GM12874 (cell line): ENCODE results near the gene ACAP1.

ENCODE experiments used
- CTCF ChIP-seq: IDR thresholded peaks from 2 replicates; pipeline ENCODE4 v1.5.1; 2011; ENCODE audit warnings: low read depth, mild to moderate bottlenecking, control low read depth, low read length, moderate library complexity; ENCODE audit not compliant: insufficient read depth

Gene ACAP1

GRCh38 chr17:7313890-7314718 is 22.2 kb upstream of the ACAP1 start:
- no peak for TF ChIP-seq CTCF

GRCh38 chr17:7314719-7315569 is 21.4 kb upstream of the ACAP1 start, which contains the start of gene GPS2:
TSS of gene GPS2 (minus strand) at chr17:7315360. CDS start at chr17:7315052, 308 bp downstream.
- no peak for TF ChIP-seq CTCF

GRCh38 chr17:7315570-7316235 is 20.6 kb upstream of the ACAP1 start:
- no peak for TF ChIP-seq CTCF

GRCh38 chr17:7317161-7317803 is 19.0 kb upstream of the ACAP1 start:
- TF ChIP-seq CTCF: no peak

- no peak for TF ChIP-seq CTCF
These were observed 18.0 kb upstream of the ACAP1 start for GRCh38 chr17:7318121-7318860.

GRCh38 chr17:7321466-7321865 is 14.9 kb upstream of the ACAP1 start:
- TF ChIP-seq CTCF: no peak
